ENCODE measurements around the gene PTP4A1.

The PTP4A1 gene

DNA sequence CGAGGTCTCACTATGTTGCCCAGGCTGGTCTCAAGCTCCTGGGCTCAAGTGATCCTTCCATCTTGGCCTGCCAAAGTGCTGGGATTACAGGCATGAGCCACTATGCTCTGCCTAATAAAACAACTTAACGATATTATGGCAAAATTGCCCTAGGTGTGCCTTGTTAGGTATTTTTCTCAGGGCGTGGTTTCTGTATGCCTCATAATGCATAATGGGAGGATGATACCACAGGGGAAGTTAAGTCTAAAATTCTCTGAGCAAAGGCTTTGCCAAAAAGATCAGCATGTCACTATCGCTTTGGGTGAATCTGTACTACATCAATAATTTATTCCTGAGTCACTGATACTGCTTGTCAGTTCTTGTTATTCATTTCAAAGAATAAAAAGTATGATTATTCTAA lies 15.9 kb upstream of the PTP4A1 start:
- Histone ChIP-seq H3K9me3 (no peaks in the 10 kb centered on the region), H3K4me1 (no peaks in the 10 kb centered on the region), H3K27ac (no peak overlapping the region), H3K4me3 (no peak overlapping the region), H3K27me3 (no peaks in the 10 kb centered on the region), H3K36me3 (no peaks in the 10 kb centered on the region)
- TF ChIP-seq, protein P1, sequence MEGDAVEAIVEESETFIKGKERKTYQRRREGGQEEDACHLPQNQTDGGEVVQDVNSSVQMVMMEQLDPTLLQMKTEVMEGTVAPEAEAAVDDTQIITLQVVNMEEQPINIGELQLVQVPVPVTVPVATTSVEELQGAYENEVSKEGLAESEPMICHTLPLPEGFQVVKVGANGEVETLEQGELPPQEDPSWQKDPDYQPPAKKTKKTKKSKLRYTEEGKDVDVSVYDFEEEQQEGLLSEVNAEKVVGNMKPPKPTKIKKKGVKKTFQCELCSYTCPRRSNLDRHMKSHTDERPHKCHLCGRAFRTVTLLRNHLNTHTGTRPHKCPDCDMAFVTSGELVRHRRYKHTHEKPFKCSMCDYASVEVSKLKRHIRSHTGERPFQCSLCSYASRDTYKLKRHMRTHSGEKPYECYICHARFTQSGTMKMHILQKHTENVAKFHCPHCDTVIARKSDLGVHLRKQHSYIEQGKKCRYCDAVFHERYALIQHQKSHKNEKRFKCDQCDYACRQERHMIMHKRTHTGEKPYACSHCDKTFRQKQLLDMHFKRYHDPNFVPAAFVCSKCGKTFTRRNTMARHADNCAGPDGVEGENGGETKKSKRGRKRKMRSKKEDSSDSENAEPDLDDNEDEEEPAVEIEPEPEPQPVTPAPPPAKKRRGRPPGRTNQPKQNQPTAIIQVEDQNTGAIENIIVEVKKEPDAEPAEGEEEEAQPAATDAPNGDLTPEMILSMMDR (IDR thresholded peaks at IDR 0.05) = no peak
- DNase-seq = no peak
- intact Hi-C loops (cut with DNase I; ENCODE audit: low total_unique reads) = no loop called here

DNA sequence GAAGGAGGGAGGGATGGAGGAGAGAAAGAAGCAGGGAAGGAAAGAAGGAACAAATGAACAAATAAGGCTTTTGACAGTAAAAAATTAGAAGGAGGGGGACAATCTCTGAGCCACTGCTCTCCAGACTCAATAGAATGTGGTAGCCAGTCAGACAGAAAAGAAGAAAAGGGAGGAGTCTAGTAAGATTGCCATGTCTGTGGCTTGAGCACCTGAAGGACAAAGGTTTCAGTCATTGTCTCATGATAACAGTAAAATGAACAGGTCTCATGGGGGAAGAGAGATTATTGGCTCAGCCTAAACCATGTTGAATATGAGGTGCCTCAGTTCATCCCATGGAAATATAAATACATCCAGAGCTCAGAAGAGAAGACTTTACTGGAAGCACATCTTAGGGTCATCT lies 14.0 kb upstream of the PTP4A1 start:
- H3K4me1 ChIP-seq = no peaks in the 10 kb centered on the region
- H3K27ac ChIP-seq = no peak overlapping the region
- H3K27me3 ChIP-seq = no peaks in the 10 kb centered on the region
- no peaks in the 10 kb centered on the region for H3K36me3 ChIP-seq
- no peaks in the 10 kb centered on the region for H3K9me3 ChIP-seq
- H3K4me3 ChIP-seq = no peak overlapping the region
- TF ChIP-seq, protein P1 (IDR thresholded peaks at IDR 0.05) = no peak
- DNase-seq = no peak
- intact Hi-C loops (cut with DNase I; ENCODE audit: low total_unique reads) = no loop called here

DNA sequence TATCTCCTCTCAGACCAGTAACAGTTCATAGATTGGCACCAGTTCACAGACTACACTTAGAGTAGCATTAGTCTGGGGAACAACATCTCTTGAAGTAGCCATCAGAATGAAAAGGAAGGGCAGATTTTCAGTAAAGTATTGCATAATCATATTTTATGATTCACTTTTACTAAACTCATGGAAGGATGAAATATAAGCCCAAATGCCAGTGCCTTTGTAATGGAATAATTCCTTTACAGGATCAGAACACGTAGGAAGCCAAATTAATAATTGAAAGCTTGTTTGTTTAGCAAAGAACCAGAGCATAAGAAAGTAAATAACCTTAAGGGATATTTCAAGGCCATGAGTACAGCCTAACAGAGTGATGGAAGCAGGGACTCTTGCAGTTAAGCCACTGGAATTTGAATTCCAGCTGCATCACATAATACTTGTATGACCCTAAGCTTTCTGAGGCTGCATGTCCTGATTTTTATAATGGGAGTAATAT lies 11.4 kb upstream of the PTP4A1 start:
- no peaks in the 10 kb centered on the region for H3K4me1 ChIP-seq
- no peaks in the 10 kb centered on the region for H3K27me3 ChIP-seq
- intact Hi-C loops (cut with DNase I; ENCODE audit: low total_unique reads) = no loop called here
- H3K4me3 ChIP-seq = no peak overlapping the region
- H3K9me3 ChIP-seq = no peaks in the 10 kb centered on the region
- no peaks in the 10 kb centered on the region for H3K36me3 ChIP-seq
- no peak for DNase-seq
- TF ChIP-seq, protein P1 (IDR thresholded peaks at IDR 0.05) = no peak
- H3K27ac ChIP-seq = no peak overlapping the region

DNA sequence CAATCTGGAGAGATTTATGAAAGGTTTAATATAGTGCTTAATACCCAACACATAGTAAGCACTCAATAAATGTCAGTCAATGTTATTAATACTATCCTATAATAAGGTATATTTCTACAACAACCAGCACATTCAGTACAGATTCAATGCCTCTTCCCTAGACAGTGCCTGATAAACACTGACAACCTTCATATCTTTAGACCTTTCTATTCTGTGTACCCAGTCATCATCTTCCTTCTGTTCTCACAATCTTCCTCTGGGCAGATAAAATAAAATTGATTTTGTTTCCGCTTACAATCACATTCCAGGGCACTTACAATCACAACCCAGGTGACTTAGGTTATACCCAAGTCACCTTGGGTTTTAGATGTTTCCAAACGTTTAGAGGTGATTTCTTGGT lies 11.0 kb upstream of the PTP4A1 start:
- H3K36me3 ChIP-seq = no peaks in the 10 kb centered on the region
- H3K27me3 ChIP-seq = no peaks in the 10 kb centered on the region
- H3K9me3 ChIP-seq = no peaks in the 10 kb centered on the region
- DNase-seq = no peak
- intact Hi-C loops (cut with DNase I; ENCODE audit: low total_unique reads) = no loop called here
- TF ChIP-seq, protein P1 (IDR thresholded peaks at IDR 0.05) = no peak
- H3K27ac ChIP-seq = no peak overlapping the region
- H3K4me1 ChIP-seq = no peaks in the 10 kb centered on the region
- no peak overlapping the region for H3K4me3 ChIP-seq

DNA sequence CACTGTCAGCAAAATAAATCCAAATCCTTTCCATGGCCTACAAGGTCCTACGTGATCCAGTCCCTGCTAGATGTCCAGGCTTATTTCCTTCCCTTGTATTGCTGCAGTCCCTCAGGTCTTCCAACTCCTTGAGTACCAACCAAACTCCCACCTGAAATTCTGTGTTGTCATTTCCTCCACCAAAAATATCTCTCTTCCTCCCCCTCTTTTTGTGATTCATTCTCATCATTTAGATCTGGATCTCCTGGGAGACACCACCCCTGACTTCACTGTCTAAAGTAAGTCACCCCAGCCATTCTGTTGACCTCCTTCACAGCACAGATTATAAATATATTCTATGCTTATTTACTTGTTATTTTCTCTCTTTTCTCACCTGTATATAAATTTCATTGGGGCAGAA lies 9.0 kb upstream of the PTP4A1 start:
- no peak overlapping the region for H3K27ac ChIP-seq
- intact Hi-C loops (cut with DNase I; ENCODE audit: low total_unique reads) = no loop called here

More for the DNA sequence above, 9.0 kb upstream of the PTP4A1 start:
- Histone ChIP-seq H3K27me3 (no peaks in the 10 kb centered on the region), H3K36me3 (no peaks in the 10 kb centered on the region), H3K4me1 (no peaks in the 10 kb centered on the region), H3K4me3 (no peak overlapping the region), H3K9me3 (no peaks in the 10 kb centered on the region)
- TF ChIP-seq, protein P1 (IDR thresholded peaks at IDR 0.05) = no peak
- no peak for DNase-seq
